GM19467 (cell line): Measurements from ENCODE around the gene PCDHB12.
"Not testable (repeated sequence)": the region's sequence is repeated elsewhere in the genome, so short reads cannot be mapped to it uniquely, and the experiment has no call there.

ENCODE experiments used
- ATAC-seq: cut with Tn5 transposase; IDR thresholded peaks from one replicate; pipeline ENCODE4 v1.9.1; 2021; ENCODE audit warnings: mild to moderate bottlenecking, moderate library complexity; ENCODE audit not compliant: unreplicated experiment

The PCDHB12 gene

DNA sequence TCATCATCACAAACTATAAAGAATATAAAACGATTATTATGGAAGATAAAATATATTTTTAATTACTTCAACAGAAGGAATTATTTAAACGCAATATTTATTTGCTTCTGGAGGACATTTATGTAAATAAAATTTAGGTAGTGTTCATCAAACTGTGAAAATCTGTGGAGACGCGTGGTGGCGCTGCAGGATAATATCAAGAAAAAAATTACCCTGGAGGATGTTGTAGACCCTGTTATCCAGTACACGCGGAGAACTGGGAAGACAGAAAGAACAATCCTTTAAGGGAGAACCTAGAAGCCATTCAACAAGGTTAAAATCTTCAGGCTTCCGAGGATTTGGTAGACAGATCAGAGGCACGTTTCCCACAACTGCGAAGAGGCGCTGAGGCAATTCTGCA is at the start of gene PCDHB12:
Gene PCDHB12 (plus strand): TSS at position 242 of the 400 bp plus-strand sequence. CDS start 189 bp downstream, outside the sequence.
- ATAC-seq = no peak

DNA sequence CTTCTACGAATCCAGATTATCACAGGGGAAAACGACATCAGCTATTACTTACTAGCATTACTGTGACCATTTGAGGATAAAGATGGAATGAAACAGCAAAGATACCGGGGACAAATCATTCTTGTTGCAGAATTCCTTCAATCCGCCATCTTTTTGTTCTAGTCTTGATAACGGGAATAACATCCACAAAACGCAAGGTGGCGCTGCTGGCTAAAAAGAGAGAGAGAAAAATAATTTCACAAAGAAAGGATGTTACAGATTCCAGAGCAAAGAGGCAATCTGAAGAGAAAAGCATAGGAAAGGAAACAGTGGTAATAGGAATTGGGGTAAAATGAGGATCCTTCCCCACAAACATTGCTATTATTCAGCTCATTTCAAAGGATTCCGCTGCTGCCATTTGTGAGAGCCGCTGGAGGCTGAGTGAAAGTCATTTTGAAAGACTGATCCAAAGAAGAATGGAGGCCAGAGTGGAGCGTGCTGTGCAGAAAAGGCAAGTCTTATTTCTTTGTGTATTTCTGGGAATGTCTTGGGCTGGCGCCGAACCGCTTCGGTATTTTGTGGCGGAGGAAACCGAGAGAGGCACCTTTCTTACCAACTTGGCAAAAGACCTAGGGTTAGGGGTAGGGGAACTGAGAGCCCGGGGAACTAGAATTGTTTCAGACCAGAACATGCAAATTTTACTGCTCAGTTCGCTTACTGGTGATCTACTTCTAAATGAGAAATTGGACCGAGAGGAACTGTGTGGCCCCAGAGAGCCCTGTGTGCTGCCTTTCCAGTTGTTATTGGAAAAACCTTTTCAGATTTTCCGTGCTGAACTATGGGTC is 35.9 kb upstream of the PCDHB12 start, which contains the start of gene PCDHB7:
Gene PCDHB7 (plus strand): TSS at position 264 of the 824 bp plus-strand sequence. CDS start 192 bp downstream, at position 456.
- no peak for ATAC-seq

DNA sequence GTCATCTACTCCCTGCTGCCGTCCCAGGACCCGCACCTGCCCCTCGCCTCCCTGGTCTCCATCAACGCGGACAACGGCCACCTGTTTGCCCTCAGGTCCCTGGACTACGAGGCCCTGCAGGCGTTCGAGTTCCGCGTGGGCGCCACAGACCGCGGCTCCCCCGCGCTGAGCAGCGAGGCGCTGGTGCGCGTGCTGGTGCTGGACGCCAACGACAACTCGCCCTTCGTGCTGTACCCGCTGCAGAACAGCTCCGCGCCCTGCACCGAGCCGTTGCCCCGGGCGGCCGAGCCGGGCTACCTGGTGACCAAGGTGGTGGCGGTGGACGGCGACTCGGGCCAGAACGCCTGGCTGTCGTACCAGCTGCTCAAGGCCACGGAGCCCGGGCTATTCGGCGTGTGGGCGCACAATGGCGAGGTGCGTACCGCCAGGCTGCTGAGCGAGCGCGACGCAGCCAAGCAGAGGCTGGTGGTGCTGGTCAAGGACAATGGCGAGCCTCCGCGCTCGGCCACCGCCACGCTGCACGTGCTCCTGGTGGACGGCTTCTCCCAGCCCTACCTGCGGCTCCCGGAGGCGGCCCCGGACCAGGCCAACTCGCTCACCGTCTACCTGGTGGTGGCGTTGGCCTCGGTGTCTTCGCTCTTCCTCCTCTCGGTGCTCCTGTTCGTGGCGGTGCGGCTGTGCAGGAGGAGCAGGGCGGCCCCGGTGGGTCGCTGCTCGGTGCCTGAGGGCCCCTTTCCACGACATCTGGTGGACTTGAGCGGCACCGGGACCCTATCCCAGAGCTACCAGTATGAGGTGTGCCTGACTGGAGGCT is 34.0 kb upstream of the PCDHB12 start:
- not testable (repeated sequence) for ATAC-seq

- ATAC-seq = no peak
These were observed 32.6 kb upstream of the PCDHB12 start for GRCh38 chr5:141175933-141176332.

DNA sequence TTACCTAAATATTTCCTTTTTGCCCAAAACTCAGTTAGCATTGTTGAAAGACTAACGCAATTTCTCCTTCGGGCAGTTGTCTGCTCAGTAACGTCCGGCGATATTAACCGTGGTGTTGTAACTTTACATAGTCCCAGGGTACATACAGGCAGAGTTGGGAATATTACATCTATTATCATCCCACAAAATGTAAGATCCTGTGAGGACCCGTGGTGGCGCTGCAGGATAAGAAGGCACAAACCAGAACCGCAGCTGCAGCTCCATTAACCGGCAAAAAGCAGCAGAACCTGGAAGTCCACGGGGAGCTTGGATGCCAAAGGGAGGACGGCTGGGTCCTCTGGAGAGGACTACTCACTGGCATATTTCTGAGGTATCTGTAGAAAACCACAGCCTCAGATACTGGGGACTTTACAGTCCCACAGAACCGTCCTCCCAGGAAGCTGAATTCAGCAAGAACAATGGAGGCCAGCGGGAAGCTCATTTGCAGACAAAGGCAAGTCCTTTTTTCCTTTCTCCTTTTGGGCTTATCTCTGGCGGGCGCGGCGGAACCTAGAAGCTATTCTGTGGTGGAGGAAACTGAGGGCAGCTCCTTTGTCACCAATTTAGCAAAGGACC is 30.8 kb upstream of the PCDHB12 start, which contains the start of gene PCDHB8:
Gene PCDHB8 (plus strand): TSS at position 214 of the 615 bp plus-strand sequence. CDS start 245 bp downstream, at position 459.
- not testable (repeated sequence) for ATAC-seq

DNA sequence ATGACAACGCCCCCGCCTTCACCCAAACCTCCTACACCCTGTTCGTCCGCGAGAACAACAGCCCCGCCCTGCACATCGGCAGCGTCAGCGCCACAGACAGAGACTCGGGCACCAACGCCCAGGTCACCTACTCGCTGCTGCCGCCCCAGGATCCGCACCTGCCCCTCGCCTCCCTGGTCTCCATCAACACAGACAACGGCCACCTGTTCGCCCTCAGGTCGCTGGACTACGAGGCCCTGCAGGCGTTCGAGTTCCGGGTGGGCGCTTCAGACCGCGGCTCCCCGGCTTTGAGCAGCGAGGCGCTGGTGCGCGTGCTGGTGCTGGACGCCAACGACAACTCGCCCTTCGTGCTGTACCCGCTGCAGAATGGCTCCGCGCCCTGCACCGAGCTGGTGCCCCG is 29.1 kb upstream of the PCDHB12 start:
- not testable (repeated sequence) for ATAC-seq

- ATAC-seq = not testable (repeated sequence)
These were observed 28.6 kb upstream of the PCDHB12 start for GRCh38 chr5:141179876-141180275.

DNA sequence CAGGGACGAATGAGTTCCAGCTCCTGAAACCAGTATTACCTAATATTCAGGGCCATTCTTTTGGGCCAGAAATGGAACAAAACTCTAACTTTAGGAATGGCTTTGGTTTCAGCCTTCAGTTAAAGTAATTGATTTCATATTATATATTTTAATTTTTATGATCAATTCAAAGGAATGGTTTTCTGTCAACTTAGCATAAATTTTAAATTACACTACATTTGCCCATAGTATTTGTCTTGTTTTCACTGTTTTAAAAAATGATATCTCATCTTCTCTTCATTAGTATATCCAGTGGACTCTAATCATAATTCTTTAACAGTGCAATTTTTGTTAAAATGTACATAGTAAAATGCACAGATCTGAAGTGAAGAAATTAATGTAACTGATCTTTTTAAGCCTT is 28.2 kb upstream of the PCDHB12 start:
- ATAC-seq = no peak

- ATAC-seq = no peak
These were observed 26.3 kb upstream of the PCDHB12 start, which contains the start of gene PCDHB16 for GRCh38 chr5:141182248-141182647. PCDHB16 (plus strand) TSS chr5:141182387; CDS start chr5:141182560, 173 bp downstream.

GRCh38 chr5:141184117-141184855 is 24.2 kb upstream of the PCDHB12 start:
- not testable (repeated sequence) for ATAC-seq

DNA sequence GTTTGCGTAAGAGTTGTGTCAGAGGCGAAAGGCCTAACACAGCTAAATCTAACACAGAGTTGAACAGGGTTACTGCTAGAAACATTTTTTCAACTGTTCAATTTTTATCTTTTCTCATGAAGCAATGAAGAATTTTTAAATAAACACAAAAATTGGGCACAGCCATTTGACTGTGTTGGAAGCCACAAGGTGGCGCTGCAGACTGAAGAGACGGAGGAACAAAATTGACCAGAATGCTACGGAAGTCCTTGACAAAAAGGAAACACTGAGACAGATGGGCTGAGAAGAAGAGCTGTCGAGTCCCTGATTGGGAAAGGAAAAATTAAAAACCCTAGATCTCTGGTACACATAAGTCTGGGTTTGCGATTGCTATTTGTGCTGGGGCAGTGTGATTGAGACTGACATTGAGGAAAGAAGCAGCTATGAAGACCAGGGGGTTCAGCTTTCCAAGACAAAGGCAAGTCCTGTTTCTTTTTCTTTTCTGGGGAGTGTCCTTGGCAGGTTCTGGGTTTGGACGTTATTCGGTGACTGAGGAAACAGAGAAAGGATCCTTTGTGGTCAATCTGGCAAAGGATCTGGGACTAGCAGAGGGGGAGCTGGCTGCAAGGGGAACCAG is 21.5 kb upstream of the PCDHB12 start, which contains the start of gene PCDHB9:
Gene PCDHB9 (plus strand): TSS at position 265 of the 616 bp plus-strand sequence. CDS start 158 bp downstream, at position 423.
- ATAC-seq = no peak

DNA sequence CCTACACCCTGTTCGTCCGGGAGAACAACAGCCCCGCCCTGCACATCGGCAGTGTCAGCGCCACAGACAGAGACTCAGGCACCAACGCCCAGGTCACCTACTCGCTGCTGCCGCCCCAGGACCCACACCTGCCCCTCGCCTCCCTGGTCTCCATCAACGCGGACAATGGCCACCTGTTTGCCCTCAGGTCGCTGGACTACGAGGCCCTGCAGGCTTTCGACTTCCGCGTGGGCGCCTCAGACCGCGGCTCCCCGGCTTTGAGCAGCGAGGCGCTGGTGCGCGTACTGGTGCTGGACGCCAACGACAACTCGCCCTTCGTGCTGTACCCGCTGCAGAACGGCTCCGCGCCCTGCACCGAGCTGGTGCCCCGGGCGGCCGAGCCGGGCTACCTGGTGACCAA is 19.8 kb upstream of the PCDHB12 start:
- ATAC-seq = not testable (repeated sequence)

DNA sequence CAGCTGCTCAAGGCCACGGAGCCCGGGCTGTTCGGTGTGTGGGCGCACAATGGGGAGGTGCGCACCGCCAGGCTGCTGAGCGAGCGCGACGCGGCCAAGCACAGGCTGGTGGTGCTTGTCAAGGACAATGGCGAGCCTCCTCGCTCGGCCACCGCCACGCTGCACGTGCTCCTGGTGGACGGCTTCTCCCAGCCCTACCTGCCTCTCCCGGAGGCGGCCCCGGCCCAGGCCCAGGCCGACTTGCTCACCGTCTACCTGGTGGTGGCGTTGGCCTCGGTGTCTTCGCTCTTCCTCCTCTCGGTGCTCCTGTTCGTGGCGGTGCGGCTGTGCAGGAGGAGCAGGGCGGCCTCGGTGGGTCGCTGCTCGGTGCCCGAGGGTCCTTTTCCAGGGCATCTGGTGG is 19.4 kb upstream of the PCDHB12 start:
- not testable (repeated sequence) for ATAC-seq

DNA sequence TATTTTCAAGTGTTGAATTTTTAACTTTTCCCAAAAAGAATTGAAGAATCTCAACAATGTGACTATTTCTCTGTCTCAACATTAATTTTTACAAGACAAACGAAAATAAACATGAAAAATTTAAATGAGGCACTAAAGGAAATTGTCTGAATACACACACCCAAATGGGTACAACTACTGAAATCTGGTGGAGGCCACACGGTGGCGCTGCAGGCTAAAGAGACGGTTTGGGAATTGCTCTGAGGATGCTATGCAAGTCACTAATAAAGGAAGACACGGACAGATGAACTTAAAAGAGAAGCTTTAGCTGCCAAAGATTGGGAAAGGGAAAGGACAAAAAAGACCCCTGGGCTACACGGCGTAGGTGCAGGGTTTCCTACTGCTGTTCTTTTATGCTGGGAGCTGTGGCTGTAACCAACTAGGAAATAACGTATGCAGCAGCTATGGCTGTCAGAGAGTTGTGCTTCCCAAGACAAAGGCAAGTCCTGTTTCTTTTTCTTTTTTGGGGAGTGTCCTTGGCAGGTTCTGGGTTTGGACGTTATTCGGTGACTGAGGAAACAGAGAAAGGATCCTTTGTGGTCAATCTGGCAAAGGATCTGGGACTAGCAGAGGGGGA is 16.3 kb upstream of the PCDHB12 start, which contains the start of gene PCDHB10:
Gene PCDHB10 (plus strand): TSS at position 244 of the 616 bp plus-strand sequence. CDS start 200 bp downstream, at position 444.
- no peak for ATAC-seq

GRCh38 chr5:141194332-141194731 is 14.2 kb upstream of the PCDHB12 start:
- ATAC-seq = not testable (repeated sequence)

- no peak for ATAC-seq
These were observed 12.2 kb upstream of the PCDHB12 start for GRCh38 chr5:141196363-141196762.

DNA sequence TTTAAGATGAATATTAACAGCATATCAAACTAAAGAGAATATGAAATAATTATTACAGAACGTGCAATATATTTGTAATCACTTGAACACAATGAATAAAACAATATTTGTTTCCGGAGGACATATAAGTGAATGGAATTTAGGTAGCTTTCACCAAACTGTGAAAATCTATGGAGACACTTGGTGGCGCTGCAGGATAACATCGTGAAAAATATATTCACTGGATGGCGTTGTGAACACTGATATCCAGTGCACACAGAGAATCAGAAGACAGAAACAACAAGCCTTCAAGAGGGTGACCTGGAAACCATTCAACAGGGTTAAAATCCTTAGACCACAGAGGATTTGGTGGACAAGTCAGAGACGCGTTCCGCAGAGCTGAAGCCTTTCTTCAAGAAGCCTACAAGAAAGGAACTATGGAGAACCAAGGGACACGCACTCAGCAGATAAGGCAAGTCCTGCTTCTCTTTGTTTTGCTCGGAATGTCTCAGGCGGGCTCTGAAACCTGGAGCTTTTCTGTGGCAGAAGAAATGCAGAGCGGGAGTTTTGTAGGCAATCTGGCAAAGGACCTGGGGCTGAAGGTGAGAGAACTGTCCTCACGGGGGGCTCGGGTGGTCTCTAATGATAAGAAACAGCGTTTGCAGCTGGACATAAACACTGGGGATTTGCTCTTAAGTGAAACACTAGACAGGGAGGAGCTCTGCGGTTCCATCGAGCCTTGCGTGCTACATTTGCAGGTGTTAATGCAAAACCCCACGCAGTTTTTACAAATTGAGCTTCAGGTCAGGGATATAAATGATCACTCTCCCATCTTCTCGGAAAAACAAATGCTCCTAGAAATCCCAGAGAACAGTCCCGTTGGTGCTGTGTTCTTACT is 8.9 kb upstream of the PCDHB12 start, which contains the start of gene PCDHB11:
Gene PCDHB11 (plus strand): TSS at position 269 of the 877 bp plus-strand sequence. CDS start 148 bp downstream, at position 417.
- no peak for ATAC-seq

- not testable (repeated sequence) for ATAC-seq
These were observed 7.4 kb upstream of the PCDHB12 start for GRCh38 chr5:141201126-141201525.
